Activated CD8-positive, alpha-beta memory T cell treated with anti-CD3 and anti-CD28 coated beads, Interleukin-2, amount 50 U/mL, for 1 hour (primary cell): ENCODE results near the gene ALDH1B1.

Experiments used
- DNase-seq: peaks from one replicate; pipeline ENCODE4 v3.0.0-alpha.2; 2020; ENCODE audit errors: extremely low read depth

Gene ALDH1B1

DNA sequence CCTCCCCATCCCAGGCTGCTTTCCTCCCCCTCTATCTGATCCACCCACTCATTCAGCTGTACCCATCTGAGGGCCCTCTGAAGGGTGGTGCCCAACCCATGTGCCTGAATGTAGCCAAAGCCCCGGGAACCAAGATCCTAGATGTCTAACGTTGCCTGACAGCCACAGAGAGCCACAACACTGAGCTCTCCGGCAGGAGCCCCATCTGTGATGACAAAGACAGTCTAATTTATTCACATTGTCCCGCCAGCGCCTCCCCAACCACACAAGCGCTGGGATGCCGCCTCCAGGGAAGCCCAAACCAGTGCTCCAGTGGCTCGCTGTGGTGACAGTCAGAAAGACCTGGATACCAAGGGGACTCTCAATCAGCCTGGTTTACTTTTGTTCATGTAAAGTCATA lies 23.4 kb downstream of the ALDH1B1 start:
- DNase-seq = no peak

DNA sequence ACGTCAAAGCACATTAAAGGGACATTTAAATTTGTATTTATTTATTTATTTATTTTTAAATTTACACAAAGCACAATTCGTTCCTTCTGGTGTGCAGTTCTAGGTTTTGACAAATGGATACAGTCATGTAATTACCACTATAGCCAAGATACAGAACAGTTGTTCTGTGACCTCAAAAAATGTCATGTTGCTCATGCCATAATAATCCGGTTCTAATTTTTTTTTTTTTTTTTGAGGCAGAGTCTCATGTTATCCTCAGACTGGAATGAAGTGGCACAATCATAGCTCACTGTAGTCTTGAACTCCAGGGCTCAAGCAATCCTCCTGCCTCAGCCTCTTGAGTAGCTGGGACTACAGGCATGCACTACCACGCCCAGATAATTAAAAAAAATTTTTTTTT lies 24.0 kb downstream of the ALDH1B1 start:
- DNase-seq = no peak

DNA sequence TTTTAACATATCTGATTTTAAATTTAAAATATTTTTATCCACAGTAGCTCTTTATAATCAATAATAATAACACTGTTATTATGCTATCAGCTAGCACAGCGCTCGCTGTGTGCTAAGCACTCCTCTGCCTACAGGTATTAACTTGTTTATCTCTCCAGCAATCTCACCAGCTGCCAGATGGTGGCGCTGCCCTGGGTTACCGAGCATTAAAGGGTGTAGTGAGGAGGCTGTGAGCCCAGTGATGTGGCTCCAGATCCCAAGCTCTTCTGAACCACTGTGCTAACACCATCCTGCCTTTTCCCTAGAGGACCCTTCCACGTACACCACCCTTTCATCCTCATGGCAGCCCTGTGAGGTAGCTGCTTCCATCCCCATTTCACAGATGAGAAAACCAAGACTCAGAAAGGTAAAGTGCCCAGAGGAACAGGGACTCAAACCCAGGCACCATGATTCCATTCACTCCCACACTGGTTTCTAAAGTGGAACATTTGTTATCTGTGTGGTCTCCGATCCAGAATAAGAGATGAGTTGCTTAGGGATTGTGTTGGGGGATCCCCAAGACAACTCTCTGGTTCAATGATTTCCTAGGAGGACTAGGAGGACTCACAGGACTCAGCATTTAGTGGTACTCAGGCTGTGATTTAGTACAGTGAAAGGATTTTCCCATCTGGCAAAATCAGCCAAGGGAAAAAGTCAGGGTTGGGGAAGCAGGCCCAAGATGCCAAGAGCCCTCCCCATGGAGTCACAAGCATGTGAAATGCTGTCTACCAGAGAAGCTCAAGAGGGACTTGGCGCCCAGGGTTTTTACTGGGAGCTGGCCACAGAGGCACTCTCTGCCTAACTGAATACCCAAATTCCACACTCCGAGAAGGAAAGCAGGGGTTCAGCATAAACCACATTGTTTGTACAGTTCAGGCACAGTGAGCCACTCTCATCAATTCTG lies 24.8 kb downstream of the ALDH1B1 start:
- DNase-seq = no peak

DNA sequence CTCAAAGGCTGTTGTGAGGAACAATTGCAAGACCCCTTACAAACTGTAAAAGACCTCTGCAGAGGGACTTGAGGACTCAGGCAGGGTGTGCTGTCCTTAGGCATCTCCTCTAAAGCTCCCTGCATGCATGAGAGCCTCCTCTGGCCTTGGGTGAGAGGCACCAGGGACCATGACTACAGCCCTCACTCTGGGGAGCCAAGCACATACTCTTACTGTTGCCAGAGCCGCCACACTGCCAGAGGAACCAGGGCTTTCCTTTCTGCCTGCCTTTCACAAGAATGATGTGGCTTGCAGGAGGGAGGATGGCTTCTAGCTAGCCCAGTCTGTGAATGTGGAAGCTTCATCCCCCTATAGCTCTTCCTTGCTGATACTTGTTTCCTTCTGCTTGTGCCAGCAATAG lies 25.9 kb downstream of the ALDH1B1 start:
- no peak for DNase-seq

DNA sequence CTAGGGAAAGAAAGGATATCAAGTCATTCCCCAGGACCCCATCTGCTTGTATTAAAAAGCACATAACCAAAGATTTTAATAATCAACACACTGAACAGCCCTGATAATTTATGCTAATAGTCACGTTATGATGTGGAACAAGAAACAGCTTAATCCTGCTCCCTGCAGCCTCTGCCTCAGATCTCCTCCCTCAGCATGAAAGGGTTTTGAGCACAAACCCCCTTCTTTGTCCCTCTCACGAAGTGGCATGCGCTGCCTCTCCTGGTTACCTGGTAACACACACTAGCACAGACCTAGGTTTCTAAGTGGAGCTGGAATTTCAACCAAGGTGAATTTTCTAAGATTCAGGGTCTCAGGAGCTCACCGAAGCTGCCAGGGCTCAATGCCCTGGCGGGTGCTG lies 26.7 kb downstream of the ALDH1B1 start:
- no peak for DNase-seq

DNA sequence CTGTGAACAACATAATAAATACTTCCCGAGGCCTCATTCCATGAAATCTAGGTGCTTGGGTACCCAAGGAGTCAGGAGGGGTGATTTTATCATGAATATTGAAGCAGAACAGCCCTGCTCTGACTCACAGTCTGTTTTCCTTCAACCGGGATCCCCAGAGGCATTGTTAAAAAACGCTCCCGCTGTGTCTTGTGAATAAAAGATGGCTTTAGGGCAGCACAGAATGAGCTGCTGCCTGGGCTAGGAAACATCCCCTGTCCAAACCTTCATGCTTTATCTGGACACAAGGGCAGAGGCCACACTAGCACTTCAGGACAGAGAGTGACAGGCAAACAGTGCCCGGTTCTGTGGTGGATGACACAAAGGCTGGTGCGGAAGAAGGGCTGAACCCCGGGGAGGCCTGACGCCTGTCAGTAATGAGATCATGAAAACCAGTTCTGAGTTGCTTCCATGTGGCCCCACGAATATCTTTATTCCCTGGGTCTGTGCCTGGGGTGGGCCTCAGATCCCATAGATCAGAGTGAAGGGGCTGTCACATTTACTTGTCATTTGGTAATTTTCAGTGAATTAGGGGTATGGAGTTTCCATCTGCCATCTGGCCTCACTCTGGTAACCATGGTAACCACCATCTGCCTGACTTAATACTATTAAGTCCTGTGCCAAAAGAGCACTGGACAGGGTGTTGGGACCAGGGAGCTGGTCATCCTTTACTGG lies 29.2 kb downstream of the ALDH1B1 start:
- no peak for DNase-seq

DNA sequence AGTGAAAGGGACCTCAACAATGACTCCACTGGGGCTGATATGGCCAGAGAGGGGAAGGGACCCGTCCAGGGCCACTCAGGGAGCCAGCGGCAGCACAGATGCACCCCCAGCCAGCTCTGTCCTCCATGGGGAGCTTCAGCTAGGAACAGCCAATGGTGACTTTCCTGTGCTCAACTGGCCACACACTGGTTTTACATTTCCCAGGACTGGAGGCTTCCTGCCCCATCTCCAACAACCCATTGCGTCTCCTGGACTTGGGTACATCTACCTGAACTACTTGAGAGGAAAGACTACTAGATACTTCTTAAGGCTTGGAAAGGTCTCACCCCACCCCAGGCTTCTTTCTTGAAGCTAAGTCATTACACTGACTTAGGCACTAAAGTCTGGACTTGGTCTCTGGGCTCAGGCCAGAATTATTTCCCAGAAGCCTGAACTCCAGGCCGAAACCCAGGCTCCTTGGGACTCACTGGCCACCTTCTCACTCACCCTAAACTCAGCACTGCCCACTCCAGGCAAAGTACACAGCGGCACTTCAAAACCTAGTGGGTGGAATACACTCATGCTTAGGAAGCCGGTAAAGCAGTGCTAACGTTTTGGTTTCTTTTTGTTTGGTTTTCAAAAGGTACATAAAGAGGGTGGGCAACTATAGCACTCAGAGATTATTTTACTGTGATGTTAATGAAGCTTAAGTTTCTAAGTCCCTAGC lies 30.2 kb downstream of the ALDH1B1 start:
- no peak for DNase-seq

DNA sequence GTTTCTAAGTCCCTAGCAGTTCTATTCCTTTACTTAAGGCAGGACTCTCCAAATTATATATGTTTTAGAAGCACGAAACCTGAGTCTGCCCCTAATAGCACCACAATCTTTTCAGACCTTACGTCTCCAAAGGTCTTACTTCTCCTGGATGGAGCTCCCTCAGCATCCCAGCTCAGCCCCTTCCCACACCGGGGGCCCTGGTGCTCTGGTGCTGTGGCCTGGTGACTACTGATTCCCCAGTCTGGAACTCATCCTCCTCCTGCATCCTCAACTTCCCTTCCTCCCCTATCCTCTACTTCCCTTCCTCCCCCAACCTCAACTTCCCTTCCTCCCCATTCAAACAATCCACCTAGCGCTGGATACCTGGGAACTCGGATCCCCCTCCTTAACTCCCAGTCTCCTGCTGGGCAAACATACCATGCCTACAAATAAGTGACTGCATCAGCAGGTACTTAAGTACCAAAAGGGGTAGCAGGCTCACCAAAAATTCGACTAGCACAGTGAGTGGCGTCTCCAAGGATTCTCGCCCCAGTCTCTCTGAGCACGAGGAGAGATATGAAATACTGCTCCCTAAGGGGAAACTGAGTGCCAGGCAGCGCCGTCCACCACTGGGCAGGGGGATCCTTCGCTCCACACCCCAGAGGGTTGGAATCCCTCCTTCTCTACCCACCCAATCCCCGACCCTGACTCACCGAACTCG lies 30.9 kb downstream of the ALDH1B1 start:
- no peak for DNase-seq

DNA sequence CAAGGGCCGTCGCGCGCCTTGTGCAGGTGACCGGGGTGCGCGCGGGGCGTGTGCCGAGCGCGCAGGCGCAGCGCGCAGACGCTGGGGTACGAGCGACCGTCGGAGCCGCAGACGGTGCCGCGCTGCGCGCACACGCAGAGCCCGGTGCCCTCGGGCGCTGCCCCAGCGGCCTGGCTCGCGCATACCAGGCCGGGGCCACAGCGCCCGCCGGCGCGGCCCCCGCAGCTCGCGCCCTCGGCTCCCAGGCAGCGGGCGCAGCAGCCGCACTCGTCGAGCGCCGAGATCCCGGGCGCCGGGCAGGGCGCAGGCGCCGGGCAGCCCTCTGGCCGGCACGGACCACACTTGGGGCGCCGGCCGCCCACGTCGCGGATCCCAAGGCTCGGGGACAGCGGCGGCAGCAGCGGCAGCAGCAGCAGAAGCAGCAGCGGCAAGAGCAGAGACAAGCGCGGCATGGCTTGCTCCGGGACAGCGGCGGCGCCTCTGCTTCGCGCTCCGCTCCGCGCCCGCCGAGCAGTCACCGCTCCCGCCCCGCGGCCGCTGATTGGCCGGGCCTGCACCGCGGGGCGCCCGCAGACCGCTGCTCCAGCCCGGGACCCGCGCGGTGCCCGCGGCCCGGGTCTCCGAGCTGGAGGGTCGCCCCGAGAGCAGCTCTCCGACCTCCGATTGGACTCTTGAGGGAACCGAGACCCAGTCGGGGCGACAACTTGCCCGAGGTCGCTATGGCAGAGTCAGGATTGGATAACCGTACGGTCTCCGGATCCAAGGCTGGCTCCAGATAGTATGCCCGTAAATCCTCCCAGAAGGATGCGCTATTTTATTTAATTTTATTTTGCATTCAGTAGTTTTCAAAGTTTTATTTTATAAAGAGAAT lies 31.7 kb downstream of the ALDH1B1 start, which contains the start of gene IGFBPL1:
Gene IGFBPL1, minus strand, starts transcription at position 482 of the 871 bp plus-strand sequence. Its CDS starts 30 bp downstream, at position 452.
- DNase-seq = no peak

DNA sequence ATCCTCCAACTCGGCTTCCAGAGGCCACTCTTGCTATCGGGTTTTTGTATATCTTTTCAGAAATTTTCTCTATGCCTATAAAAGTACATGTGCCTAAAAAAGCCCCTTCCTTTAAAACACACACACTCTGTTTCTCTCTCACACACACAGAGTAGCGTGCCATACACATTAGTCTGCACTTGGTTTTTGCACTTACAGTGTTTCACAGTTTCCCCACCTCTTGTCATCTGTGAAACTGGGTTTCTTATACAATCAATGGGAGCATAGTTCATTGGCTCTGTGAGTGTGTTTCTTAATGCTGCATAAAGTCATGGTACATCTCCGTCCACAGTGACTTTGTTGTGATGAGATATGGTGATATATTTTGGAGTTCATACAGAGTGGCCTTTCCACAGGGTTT lies 32.4 kb downstream of the ALDH1B1 start:
- DNase-seq = no peak

DNA sequence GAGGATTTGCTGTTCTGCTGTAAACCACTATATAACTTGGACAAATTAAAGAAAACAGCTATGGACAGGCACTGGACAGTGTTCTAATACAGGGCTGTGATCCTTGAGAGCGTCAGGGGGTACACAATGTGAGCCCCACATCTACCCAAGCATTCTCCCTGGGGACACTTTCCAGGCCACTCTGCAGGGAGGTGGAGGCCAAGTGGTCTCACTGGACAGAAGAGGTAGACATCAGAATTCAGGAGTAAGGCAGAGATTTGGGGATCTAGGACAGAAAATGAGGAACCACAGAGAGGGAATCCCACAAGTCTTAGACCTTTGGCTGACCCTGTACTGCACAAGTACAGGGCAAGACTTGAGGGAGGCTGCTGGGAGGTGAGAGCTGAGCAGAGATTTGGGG lies 35.6 kb downstream of the ALDH1B1 start:
- no peak for DNase-seq

DNA sequence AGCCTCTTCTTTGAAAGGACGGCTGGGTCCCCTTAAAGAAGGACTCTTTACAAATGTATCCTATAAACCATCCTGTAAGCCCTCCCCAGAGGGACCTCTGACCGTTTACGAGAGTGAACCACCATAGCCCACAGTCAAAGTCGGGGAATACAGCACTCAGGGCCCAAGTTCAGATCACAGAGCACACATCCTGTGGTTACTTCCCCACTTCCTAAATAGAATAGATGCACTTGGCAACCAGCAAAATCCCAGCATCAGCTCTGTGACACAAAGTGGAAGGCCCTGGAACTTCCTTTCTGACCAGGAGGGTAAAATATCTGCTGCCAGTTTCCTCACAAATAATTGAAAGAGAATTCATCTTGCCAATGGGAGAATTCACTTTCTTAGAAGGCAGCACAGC lies 38.6 kb downstream of the ALDH1B1 start:
- no peak for DNase-seq

DNA sequence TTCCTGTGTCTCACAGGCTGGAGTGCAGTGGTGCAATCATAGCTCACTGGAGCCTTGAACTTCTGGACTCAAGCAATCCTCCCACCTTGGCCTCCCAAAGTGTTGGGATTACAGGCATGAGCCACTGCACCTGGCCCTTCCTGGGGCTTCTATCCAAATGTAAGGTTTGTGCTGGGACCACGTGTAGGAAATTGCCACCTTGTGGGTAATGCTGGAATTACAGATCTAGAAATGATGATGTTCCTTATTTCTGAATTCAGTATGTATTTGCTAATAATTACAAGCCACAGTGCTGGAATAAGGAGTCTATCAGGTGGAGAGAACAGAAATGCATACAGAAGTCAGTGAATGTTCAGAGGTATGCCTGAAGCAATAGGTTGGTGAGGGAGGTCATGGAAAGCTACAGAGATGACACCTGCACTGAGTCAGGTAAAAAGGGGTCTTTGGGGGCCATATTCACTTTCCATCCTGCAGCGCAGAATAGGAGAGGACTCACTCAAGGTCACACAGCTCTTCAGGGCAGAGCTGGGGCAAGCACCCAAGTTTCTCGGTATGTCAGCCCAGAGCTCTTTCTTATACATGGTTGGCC lies 40.5 kb downstream of the ALDH1B1 start:
- no peak for DNase-seq

DNA sequence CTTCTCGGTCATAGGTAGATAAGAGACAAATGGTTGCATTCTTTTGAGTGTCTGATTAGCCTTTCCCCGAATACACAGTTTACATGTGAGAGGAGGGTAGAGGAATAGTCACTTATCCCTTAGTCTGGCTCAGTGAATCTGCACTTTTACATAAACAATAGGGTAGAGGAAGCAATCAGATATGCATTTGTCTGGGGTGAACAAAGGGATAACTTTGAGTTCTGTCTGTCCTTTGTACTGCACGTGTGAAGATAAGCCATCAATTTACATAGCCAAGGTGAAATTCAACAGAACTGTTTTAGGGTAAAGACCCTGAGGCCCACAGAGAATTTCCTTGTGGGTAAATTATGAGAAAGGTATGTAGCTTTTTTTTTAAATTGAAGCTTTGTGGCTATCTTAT lies 41.9 kb downstream of the ALDH1B1 start:
- DNase-seq = no peak

DNA sequence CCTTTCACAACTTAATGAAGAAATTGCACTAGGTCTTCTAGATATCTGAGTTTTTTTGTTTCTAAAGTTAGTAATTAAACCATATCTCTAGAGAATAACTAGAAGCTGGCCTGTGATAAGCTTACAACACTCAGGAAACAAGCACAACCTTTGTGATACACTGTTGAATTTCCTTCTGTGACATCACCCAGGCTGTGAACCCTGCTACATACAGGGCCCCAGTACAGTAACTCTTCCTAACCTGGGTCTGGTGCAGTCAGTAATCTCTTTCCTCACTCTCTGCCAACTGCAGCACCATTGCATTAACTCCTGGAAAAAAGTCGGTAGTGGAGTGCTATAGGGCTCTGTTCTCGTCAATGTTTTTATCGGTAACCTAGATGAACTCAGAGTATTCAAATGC lies 42.4 kb downstream of the ALDH1B1 start:
- DNase-seq = no peak

DNA sequence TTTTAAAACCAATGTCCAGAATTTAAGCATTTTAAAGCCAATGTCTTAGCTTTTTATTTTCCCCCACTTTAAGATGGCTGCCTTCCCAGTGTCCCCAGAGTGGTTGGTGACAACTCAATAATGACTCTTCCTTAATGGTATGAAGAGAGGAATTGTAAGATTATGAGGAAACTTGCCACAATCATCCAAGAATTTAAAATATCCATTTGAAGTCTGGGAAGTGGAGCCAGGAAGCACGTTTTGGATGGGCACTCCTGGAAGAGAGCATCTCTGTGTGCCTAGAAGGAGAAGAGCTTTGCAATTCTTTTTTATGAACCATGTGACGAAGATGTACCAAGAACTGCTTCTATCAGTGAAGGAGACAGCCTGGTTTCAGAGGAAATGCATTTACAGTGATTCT lies 43.0 kb downstream of the ALDH1B1 start:
- no peak for DNase-seq

DNA sequence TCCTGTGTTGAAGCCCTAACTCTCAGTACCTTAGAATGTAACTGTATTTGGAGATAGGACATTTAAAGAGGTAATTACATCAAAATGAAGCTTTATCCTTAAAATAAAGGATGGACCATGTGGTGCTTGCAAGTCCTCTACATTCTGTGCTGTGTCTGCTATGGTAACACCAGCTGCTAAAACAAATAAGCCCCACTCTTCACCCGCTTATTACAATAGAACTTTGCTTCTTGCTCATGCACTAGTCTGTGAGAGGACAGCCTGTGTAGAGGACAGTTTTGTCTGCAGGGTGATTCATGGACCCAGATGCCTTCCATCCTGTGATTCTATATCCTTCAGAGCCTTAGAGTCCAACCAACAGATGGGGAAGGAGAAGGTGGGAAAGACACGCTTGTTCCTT lies 44.2 kb downstream of the ALDH1B1 start:
- DNase-seq = no peak

DNA sequence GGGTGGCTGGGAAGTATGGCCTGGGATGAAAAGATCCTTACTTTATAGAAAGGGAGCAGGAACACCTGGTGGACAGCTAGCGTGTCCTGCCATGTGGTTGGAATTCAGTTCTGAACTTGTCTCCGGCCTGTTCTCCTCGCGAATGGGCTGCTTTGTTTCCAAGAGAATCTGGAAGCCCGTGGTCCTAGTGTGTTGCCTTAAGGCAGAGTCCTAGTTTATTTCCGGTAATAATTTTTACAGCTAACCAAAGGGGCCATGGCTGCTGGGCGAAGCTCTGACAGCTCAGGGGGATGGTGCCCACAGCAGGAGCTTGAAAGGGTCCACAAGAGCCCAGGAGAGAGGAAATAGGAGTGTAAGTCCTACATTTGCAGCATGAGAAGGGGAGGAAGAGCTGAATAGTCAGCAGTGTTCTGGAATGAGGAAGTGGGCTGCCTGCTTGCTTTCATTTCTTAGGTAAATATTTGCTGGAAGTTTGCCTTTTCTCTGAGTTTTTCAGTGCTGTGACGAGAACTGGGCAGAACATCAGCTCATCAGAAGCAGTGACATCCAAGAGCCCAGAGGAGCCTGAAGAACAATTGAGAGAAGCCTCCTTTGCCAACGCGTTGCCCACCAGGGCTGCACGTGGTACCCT lies 44.8 kb downstream of the ALDH1B1 start:
- no peak for DNase-seq

DNA sequence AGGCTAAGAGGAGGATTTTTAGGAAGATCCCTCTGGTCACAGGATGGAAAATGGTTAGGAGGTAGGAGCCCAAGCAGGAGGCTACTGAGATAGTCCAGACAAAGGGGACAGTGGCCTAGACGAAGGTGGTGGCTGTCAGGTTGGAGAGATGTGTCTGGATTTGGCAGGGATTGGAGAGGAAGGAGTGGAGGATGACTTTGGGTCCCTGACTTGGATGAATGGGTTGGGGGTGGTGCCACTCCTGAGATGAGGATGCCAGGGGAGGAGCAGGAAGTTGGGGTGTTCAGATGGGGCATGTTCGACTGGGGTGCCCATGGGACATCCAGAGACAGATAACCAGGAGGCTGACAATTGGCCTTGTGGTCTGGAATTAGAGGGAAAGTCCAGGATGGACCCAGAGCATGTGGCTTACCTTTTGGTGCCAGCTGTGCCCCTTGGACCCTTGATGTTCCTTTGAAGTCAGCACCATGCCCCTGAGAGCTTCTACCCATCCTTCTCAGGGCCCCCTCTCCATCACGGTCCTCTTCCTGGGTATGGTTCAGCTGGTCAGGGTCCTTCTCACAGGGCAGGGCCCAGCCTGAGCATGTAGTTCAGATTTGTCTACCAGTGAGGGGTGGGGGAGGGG lies 46.9 kb downstream of the ALDH1B1 start:
- no peak for DNase-seq

DNA sequence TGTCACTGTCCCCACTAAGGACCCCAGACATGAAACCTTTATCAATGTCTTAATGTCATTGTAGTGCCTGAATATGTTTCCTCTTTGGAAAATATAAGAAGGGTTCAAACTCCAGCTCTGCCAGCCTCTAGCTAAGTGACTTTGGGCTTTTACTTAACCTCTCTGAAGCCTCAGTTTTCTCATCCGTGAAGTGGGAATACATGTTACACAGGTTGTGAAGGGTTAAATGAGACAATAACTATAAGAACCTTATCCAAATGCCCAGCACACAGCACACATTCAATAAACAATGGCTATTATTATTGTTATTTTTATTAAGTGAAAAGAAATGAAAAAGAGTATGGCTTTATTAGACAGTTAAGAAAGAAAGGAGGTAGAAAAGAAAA lies 47.4 kb downstream of the ALDH1B1 start:
- no peak for DNase-seq
